GM19043 (cell line): ENCODE data around the gene SPATA31E1.

Source experiments
- ATAC-seq: cut with Tn5 transposase; IDR thresholded peaks from one replicate; pipeline ENCODE4 v1.9.1; 2021; ENCODE audit warnings: low read depth; ENCODE audit not compliant: unreplicated experiment

The SPATA31E1 gene

GRCh38 chr9:87862536-87863268, 20.0 kb upstream of the SPATA31E1 start:
- ATAC-seq = no peak

DNA sequence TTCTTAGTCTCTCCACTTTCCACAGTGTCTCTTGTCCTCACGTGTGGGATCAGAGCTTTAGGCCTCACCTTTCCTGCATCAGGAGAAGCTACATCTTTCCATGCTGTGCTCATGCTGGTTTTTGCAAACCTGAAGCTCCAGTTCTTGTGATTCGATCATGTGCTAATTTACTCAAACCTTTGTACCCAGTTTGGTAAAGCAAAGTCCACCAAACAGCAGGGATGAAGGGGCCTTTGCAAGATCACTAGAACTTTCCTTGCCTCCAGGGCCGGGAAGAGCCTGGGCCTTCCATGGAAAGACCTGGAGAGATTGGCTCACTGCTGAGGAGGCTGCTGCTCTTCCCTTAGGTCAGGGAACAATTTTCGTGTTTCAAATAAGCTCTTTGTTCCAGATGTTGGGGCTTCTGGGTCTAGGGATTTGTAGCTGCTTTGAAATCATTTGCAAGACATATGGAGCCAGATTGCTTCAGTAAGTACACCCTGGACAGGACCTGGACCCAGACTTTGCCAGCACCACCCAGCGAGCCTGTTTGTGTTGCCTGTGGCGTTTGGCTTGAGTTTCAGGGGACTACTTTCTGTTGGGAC, 18.7 kb upstream of the SPATA31E1 start:
- no peak for ATAC-seq

- no peak for ATAC-seq
Observed at GRCh38 chr9:87864915-87865314, 17.8 kb upstream of the SPATA31E1 start.

DNA sequence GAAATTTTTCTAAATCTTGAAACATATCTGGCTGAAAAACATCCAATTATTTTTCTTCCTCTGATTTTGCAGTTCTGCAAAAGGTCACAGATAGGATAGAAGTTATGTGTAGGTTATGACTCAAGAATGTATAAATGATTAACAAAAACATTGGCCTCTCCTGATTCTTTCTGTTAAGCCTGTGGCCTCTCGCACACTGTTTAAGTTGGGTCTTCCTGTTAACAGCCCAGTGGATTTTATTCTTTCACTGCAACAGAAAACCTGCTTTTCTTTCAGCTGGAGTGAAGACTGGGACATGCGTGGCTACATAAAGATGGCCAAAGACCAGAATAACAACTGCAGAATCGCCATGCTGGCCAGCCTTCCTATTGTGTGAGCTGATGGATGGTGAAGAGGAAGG, 17.1 kb upstream of the SPATA31E1 start:
- ATAC-seq = no peak

DNA sequence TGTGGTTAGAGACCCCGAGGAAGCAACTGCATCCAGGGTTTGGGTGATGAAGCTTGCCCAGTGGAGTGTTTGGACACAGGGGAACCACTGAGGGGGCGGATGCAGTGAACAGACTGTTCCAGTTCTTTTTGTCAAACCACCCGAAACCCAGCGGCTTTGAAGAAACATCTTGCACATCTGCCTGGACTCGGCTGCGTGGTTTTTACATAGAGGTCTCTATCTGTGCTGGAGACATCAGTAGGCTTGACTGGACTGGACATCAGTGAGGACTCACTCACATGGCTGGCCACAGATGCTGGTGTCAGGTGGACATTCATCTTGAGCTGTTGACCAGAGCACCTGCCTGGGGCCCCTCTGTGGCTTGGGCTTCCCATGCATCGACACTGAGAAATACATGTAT, 15.3 kb upstream of the SPATA31E1 start:
- ATAC-seq = no peak

- no peak for ATAC-seq
Observed at GRCh38 chr9:87868175-87868574, 14.5 kb upstream of the SPATA31E1 start.

DNA sequence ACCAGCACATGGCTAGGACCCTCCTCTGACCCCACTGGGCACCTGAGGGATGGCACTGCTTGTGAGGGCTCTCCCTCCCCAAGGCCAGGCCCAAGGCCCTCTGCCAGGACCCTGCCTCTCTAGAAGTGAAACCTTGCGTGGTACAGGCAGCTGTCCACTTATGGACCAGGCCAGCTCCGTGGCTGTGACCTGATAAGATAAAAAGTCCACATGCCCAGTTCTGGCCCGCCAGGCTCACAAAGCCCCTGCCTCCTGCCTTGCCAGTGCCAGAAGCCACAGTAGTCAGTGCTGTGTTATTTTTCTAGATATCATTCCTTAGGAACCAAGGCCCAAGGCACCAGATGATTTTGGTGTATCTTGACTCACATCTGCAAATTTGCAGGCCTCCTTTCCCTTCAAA, 14.0 kb upstream of the SPATA31E1 start:
- no peak for ATAC-seq

DNA sequence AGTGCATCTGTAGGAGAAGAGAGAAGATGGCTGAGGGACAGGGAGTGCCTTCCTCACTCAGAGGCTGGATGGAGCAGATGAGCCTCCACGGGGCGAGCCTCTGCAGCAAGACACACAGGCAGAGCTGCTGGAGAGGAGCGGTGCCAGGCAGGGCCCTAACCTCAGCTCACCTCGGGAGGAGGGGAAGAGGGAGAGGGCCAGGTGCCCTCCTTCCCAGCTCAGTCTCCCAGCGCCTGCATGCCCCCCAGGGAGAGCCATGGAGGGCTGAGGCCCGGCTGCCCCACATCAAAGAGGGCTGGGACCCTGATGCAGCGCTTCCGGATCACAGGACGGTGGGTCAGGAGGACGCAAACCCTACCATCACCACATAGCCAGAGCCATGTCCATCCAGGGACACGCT, 13.6 kb upstream of the SPATA31E1 start:
- ATAC-seq = no peak

GRCh38 chr9:87871425-87872078, 11.1 kb upstream of the SPATA31E1 start:
- no peak for ATAC-seq

DNA sequence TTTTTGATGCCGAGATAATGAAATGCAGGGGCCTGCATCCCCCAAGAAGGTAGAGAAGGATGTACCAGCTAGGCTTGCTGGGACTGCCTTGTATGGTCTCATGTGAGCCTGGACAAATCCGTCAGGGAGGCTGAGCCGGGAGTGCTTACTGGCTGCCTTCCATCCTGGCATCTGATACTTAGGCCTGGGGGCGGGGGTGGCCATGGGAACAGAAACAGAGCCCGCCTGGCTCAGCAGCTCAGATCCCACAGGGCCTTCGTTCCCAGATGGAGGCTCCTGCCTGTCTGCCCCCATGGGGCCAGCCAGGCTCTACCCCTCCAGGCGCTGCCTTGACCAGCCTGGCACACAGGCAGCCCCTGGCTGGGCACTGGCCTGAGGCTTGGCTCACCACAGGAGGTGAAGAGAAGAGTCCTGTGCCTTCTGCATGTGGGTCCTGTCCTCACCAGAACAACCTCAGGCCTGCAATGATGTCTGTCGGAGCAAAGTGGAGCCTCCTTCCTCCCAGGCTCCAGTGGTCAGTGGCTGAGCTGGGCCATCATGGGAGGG, 10.5 kb upstream of the SPATA31E1 start:
- no peak for ATAC-seq

GRCh38 chr9:87873607-87874303, 8.9 kb upstream of the SPATA31E1 start:
- ATAC-seq = no peak

DNA sequence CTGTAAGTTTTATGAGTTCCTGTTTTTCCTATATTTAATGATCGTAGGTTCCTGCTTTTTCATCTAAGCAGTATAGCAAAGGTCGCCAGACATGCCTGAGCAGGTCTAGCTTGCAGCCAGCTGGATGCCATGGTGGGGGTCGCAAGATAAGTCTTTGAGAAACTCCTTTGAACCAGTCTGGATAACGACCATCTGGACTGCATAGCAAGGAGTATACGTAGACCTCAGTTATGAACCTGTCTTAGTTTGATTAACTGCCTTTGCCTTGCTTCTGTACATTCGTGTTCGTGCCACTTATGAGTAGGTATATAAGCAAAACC, 8.4 kb upstream of the SPATA31E1 start:
- no peak for ATAC-seq

DNA sequence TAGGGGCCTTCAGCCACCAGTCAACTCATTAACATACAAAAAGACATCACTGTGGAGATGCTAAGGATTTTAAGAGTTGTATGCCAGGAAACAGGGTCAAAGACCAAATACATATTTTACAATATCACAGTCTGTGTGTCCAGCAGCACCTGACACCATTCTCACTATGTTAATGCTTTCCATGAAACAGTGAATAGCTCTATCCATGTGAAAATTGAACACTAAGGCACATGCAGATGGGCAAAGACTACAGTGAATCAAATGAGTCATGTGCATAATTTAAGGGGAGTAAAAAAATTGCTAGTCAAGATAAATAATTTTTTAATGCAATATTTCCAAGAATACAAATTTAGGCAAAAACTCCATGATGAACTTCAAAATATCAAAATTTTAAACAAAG, 7.6 kb upstream of the SPATA31E1 start:
- ATAC-seq = no peak

DNA sequence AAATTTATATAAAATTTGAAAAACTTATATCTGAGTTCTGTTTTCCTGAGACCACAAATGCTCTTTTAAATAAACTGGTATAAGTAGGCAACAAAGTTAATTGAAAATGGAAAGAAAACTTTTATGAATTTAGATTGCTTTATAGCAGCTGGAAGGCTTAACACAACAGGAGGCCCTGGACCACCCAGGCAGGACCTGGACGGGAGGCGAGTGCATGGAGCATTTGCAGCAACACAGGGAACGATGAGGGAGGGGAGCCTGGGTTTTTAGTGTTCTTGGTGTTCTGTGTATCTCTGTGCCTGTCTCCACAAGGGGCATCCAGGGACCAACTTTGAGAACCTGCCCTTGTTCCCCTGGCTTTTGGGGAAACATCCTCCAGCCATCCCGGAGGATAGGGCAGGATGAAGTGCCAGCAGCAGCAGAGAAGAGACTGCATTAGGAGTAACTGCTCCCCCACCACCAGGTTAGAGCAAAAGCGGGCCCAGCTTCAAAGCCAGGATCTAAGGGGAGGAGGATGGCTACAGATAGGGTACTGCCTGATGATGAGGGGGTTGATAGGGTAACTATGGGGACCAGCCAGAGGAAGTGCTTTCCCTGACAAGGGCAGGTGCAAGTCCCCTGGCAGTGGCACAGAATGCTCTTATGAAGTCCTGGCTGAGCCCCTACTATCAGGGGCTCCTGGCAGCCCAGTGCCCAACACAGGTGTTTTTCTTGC, 6.7 kb upstream of the SPATA31E1 start:
- ATAC-seq = no peak

GRCh38 chr9:87876708-87877107, 6.0 kb upstream of the SPATA31E1 start:
- no peak for ATAC-seq

- no peak for ATAC-seq
Observed at GRCh38 chr9:87878989-87879511, 3.6 kb upstream of the SPATA31E1 start.

- ATAC-seq = no peak
Observed at GRCh38 chr9:87880116-87880515, 2.6 kb upstream of the SPATA31E1 start.

- no peak for ATAC-seq
Observed at GRCh38 chr9:87880683-87881082, 2.0 kb upstream of the SPATA31E1 start.

DNA sequence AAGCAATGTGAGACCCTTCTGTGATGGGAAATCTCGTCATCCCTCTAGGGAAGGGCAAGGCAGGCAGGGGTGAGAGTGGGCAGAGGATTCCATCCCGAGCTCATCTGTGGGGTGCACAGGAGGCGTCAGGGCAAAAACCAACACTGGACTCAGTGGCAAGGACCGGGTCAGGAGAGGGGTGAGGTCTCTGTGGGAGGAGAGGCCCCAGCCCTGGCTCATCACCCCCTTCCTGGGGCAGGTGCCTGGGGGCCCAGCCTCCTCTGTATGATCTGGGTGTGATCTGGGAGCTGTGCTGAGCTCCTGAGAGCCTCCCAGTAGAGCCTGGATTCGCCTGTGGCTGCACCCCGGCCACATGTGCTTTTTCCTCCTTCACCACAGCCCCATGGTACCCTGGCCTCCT, 597 bp downstream of the SPATA31E1 start:
- ATAC-seq = no peak

- ATAC-seq = no peak
Observed at GRCh38 chr9:87883990-87884389, 1.3 kb downstream of the SPATA31E1 start.
